DND-41 (cell line): ENCODE measurements around the gene CD300A.

ENCODE experiments used
- ATAC-seq: fragments of 200-7000 bp; cut with Tn5 transposase; 3 replicates; pipeline ENCODE4 v1.9.1; 2021; ENCODE audit warnings: low read depth; ENCODE audit not compliant: insufficient read depth
- DNase-seq: peaks from one replicate; pipeline ENCODE4 v3.0.0-alpha.2; 2020
- H2AFZ ChIP-seq: 2 replicates; pipeline ENCODE4 v1.6.0; 2012; ENCODE audit warnings: low read depth, low read length
- H3K27ac ChIP-seq: 2 replicates; pipeline ENCODE4 v1.5.1; 2012; ENCODE audit warnings: low read length, inconsistent platforms
- H3K27me3 ChIP-seq: fragments of 200-600 bp; sonication (generic); 2 replicates; pipeline ENCODE4 v1.6.0; 2012; ENCODE audit warnings: low read length, mild to moderate bottlenecking, inconsistent platforms; ENCODE audit not compliant: insufficient read depth, poor library complexity
- H3K36me3 ChIP-seq: 2 replicates; pipeline ENCODE4 v1.5.1; 2012; ENCODE audit warnings: low read length, inconsistent platforms; ENCODE audit not compliant: insufficient read depth
- H3K4me1 ChIP-seq: 2 replicates; pipeline ENCODE4 v1.5.1; 2012; ENCODE audit warnings: mild to moderate bottlenecking, low read length; ENCODE audit not compliant: insufficient read depth
- H3K4me2 ChIP-seq: 2 replicates; pipeline ENCODE4 v1.6.0; 2012; ENCODE audit warnings: mild to moderate bottlenecking, moderate library complexity, low read length, inconsistent platforms; ENCODE audit not compliant: insufficient read depth
- H3K4me3 ChIP-seq, 2 experiments: fragments of 200-600 bp in 1 of 2; shearing (Covaris generic) in 1 of 2; 2 replicates each; pipeline ENCODE4 v1.5.1; 2012 to 2016; ENCODE audit warnings: inconsistent platforms in 2 of 2, low read length in 2 of 2, mild to moderate bottlenecking in 2 of 2, low read depth in 1 of 2, moderate library complexity in 1 of 2
- H3K79me2 ChIP-seq: 2 replicates; pipeline ENCODE4 v1.6.0; 2012; ENCODE audit warnings: low read length, inconsistent platforms; ENCODE audit not compliant: insufficient read depth
- H3K9ac ChIP-seq: 2 replicates; pipeline ENCODE4 v1.6.0; 2012; ENCODE audit warnings: low read depth, mild to moderate bottlenecking, inconsistent platforms, low read length, moderate library complexity
- H3K9me3 ChIP-seq: 2 replicates; pipeline ENCODE4 v1.5.1; 2012; ENCODE audit warnings: low read length, moderate library complexity, mild to moderate bottlenecking, inconsistent platforms; ENCODE audit not compliant: insufficient read depth, severe bottlenecking
- H4K20me1 ChIP-seq: 2 replicates; pipeline ENCODE4 v1.6.0; 2012; ENCODE audit warnings: low read length; ENCODE audit not compliant: insufficient read depth
- CTCF ChIP-seq: IDR thresholded peaks from 2 replicates; pipeline ENCODE4 v1.5.1; 2012; ENCODE audit warnings: borderline replicate concordance, low read length, moderate library complexity, mild to moderate bottlenecking; ENCODE audit not compliant: poor library complexity, severe bottlenecking; ENCODE audit errors: extremely low read depth
- EZH2 ChIP-seq: IDR thresholded peaks from 3 replicates; pipeline ENCODE4 v1.6.1; 2012; ENCODE audit warnings: borderline replicate concordance, low read depth, mild to moderate bottlenecking, moderate library complexity, low read length, inconsistent platforms; ENCODE audit not compliant: severe bottlenecking

The CD300A gene

GRCh38 chr17:74427048-74427762 is 39.2 kb upstream of the CD300A start:
- Histone ChIP-seq H3K9me3 (no peaks in the 10 kb centered on the region), H3K9ac (no peak overlapping the region), H3K27ac (no peak overlapping the region), H3K36me3 (no peaks in the 10 kb centered on the region), H4K20me1 (no peaks in the 10 kb centered on the region), H2AFZ (no peak overlapping the region), H3K4me3 (no peak overlapping the region), H3K27me3 (no peaks in the 10 kb centered on the region), H3K4me1 (no peaks in the 10 kb centered on the region), H3K4me2 (no peak overlapping the region), H3K79me2 (no peaks in the 10 kb centered on the region)
- TF ChIP-seq CTCF, result no peak
- no peak for TF ChIP-seq EZH2
- DNase-seq (no peak), ATAC-seq (no peak)

- TF ChIP-seq EZH2, result no peak
- TF ChIP-seq CTCF, result no peak
- Histone ChIP-seq H3K4me2 (no peak overlapping the region), H3K27ac (no peak overlapping the region), H3K9me3 (no peaks in the 10 kb centered on the region), H3K79me2 (no peaks in the 10 kb centered on the region), H4K20me1 (no peaks in the 10 kb centered on the region), H3K4me3 (no peak overlapping the region), H3K36me3 (no peaks in the 10 kb centered on the region), H3K4me1 (no peaks in the 10 kb centered on the region), H2AFZ (no peak overlapping the region), H3K27me3 (no peaks in the 10 kb centered on the region), H3K9ac (no peak overlapping the region)
- DNase-seq (no peak), ATAC-seq (no peak)
These were observed 38.7 kb upstream of the CD300A start for GRCh38 chr17:74427763-74428153.

GRCh38 chr17:74429604-74430384 is 36.6 kb upstream of the CD300A start:
- Histone ChIP-seq H3K9me3 (no peaks in the 10 kb centered on the region), H3K27me3 (no peaks in the 10 kb centered on the region), H3K27ac (no peak overlapping the region), H3K36me3 (no peaks in the 10 kb centered on the region), H3K4me3 (no peak overlapping the region), H3K4me2 (no peak overlapping the region), H2AFZ (no peak overlapping the region), H3K79me2 (no peaks in the 10 kb centered on the region), H3K4me1 (no peaks in the 10 kb centered on the region), H4K20me1 (no peaks in the 10 kb centered on the region), H3K9ac (no peak overlapping the region)
- ATAC-seq (no peak), DNase-seq (no peak)
- TF ChIP-seq CTCF, result no peak
- no peak for TF ChIP-seq EZH2

- no peaks in the 10 kb centered on the region for H3K4me1 ChIP-seq
- no peaks in the 10 kb centered on the region for H3K9me3 ChIP-seq
- H3K4me3 ChIP-seq, result no peak overlapping the region
These were observed 36.1 kb upstream of the CD300A start for GRCh38 chr17:74430385-74430705.

More at GRCh38 chr17:74430385-74430705, 36.1 kb upstream of the CD300A start:
- H4K20me1 ChIP-seq, result no peaks in the 10 kb centered on the region
- H3K36me3 ChIP-seq, result no peaks in the 10 kb centered on the region
- H2AFZ ChIP-seq, result no peak overlapping the region
- TF ChIP-seq EZH2, result no peak
- TF ChIP-seq CTCF, result no peak
- no peaks in the 10 kb centered on the region for H3K27me3 ChIP-seq
- DNase-seq (no peak), ATAC-seq (no peak)
- H3K27ac ChIP-seq, result no peak overlapping the region
- H3K79me2 ChIP-seq, result no peaks in the 10 kb centered on the region
- no peak overlapping the region for H3K4me2 ChIP-seq
- H3K9ac ChIP-seq, result no peak overlapping the region
